Measurements from ENCODE around the gene SSC5D. TPM values are rescaled to one million over a fixed set of nuclear protein-coding genes. Genes with fewer than 3 reads are reported as not detected.
A peak's percentile ranks its signal among the peaks of the same experiment; 100 is the strongest.

Gene SSC5D
- total and polyA plus RNA-seq, 9 of the 15 experiments (the other 6 are each of a cell fraction or from before 2014, with no cell fraction given): 0.04 to 0.71 (median 0.14) TPM; not detected in 2

GRCh38 chr19:55544776-55545439 lies 56.7 kb downstream of the SSC5D start (continued):
- TF ChIP-seq ZNF24 (IDR thresholded peaks at IDR 0.05) (no peak), RAD51 (IDR thresholded peaks at IDR 0.05; ENCODE audit: borderline replicate concordance, low read depth) (no peak), MXI1 (IDR thresholded peaks at IDR 0.05; ENCODE audit: low read depth, low read length) (no peak), DNMT1 (IDR thresholded peaks at IDR 0.05) (no peak), BRCA1 (IDR thresholded peaks at IDR 0.05) (no peak), BRCA1 (CRISPR knock-in tag; IDR thresholded peaks at IDR 0.05) (no peak), NFRKB (IDR thresholded peaks at IDR 0.05; ENCODE audit: low read depth) (0 out of 2 replicates have a peak, but pooled peaks have one; percentile 35), ESRRA (IDR thresholded peaks at IDR 0.05; ENCODE audit: borderline replicate concordance, low read depth) (peak; percentile 78), CHCHD3 (CRISPR knock-in tag; IDR thresholded peaks at IDR 0.05) (no peak), KDM2B (CRISPR knock-in tag; IDR thresholded peaks at IDR 0.05) (no peak), ZNF395 (CRISPR knock-in tag; IDR thresholded peaks at IDR 0.05) (no peak), ZFP1 (CRISPR knock-in tag; IDR thresholded peaks at IDR 0.05) (no peak), MAX (CRISPR knock-in tag; IDR thresholded peaks at IDR 0.05) (peak; percentile 64), L3MBTL2 (IDR thresholded peaks at IDR 0.05) (peak; percentile 77; the same call in 1 of the 2 replicates), CTCFL (IDR thresholded peaks at IDR 0.05; ENCODE audit: borderline replicate concordance, insufficient read depth, low read depth, low read length, poor library complexity, severe bottlenecking) (no peak), ZNF407 (IDR thresholded peaks at IDR 0.05; ENCODE audit: low read depth) (no peak), MTF1 (CRISPR knock-in tag; IDR thresholded peaks at IDR 0.05; ENCODE audit: borderline replicate concordance) (no peak), ZNF436 (CRISPR knock-in tag; IDR thresholded peaks at IDR 0.05) (no peak)
